IPS-11a (cell line): Measurements from ENCODE around the gene UBA52.
"Not testable (repeated sequence)": the region's sequence is repeated elsewhere in the genome, so short reads cannot be mapped to it uniquely, and the experiment has no call there.

Source experiments
- H3K4me3 ChIP-seq: one replicate; pipeline ENCODE4 v1.5.1; 2013; ENCODE audit warnings: low read depth, low read length, control low read depth

Gene UBA52

DNA sequence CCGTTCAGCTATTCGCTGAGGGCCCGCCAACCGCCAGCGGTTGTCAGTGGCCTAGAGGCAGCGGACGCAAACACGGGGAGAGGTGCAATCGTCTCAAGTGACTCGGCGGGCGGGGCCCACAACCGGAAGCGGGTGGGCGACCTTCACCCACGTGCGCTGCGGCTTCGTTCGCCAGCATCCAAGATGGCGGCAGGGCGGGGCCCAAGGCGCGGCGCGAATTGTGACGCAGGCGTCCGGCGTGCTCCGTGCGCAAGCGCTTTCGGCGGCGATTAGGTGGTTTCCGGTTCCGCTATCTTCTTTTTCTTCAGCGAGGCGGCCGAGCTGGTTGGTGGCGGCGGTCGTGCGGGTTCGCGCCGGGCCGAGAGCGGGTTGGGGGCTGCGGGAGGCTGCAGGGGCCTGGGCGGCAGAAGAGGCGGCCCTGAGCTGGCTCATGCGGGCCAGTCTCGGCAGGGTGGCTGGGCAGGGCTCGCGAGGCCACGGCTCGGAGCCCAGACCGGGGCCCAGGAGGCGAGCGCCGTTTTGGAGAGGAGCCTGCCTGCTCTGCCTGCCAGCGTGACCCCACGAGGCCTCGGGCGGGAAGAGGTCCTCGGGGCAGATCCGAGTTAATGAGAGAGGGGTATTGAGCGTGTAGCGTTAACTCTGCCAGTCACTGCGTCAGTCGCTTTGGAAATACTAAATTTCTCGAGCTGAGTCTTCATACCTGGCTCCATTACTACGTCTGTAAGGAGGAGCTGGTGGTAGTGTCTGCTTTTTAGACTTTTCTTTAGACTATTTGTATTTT, at the start of gene UBA52:
Gene UBA52 (plus strand): TSS at position 294 of the 781 bp plus-strand sequence. CDS start 1,444 bp downstream, outside the sequence.
- peak within 1 kb of the TSS; percentile 100 for H3K4me3 ChIP-seq

DNA sequence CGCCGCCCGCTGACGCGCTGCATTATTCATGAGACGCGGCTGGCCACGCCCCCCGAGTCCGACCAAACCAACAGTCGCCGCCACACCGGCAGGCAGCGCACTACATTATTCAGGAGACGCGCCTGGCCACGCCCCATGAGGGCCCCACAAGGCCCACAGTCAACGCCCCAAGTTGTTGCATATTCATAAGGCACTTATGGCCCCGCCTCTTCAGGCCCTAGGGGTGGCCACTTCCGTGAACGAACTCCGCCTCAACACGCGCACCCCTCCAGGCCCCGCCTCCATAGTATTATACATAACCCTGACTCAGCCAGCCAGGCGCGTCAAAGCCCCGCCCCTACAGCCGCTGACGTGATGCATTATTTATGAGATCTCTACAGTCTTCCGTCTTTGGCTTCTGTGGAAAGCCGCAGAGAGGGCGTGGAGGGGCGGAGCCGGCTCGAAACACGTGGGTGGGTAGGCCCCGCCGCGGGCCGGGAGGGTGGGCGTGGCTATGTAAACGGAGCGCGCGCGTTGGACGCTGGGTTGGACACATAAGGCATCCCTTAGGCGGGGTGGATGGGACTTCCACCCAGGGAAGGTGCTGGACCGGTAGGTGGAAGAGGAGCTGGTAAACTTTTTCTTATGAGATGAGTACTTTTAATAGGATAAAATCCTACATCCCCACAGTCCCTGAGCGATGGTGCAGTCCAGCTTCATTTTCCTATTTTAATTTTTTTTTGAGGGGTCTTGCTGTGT, 49.4 kb upstream of the UBA52 start:
- H3K4me3 ChIP-seq: peak overlapping the region; percentile 95

DNA sequence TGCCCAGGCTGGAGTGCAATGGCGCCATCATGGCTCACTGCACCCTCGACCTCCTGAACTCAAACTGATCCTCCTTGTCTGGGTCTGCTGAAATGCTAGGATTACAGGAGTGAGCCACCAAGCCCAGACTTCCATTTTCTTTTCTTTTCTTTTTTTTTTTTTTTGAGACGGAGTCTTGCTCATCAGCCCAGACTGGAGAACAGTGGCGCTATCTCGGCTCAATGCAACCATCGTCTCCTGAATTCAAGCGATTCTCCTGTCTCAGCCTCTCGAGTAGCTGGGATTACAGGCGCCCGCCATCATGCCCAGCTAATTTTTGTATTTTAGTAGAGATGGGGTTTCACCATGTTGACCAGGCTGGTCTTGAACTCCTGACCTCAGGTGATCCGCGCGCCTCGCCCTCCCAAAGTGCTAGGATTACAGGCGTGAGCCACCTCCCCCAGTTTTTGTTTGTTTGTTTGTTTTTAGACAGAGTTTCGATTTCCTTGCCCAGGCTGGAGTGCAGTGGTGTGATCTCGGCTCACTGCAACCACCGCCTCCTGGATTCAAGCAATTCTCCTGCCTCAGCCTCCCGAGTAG, 48.7 kb upstream of the UBA52 start:
- peak overlapping the region; percentile 17 for H3K4me3 ChIP-seq

DNA sequence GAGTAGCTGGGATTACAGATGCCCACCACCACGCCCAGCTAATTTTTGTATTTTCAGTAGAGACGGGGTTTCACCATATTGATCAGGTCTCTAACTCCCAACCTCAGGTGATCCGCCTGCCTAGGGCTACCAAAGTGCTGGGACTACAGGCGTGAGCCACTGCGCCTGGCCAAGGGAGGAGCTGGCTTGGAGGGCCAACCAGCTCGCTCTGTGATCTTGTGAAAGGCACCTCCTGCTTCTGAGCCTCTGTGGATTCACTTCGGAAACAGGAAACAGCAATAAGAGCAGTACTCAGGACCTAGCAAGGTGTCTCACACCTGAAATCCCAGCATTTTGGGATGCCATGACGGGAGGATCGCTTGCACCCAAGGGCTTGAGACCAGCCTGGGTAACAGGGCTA, 47.8 kb upstream of the UBA52 start:
- no peak overlapping the region for H3K4me3 ChIP-seq

DNA sequence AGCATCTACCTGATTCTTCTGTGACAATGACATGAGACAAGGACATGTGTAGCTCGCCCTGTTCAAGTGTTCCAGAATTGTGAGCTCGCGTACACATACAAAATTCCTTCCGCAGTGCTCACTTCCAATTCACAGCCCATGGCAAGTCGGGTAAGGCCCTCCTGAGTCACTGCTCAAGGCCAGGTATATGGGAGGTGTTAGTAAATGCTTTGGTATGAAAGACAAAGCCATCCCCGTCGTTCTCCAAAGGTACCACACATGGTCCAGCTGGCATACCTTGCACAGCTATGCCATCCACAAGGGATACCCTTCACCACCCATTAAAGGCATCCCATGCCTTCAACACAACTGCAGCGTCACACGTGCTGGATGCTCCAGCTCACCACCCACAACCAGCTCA, 45.3 kb upstream of the UBA52 start:
- H3K4me3 ChIP-seq: no peak overlapping the region

DNA sequence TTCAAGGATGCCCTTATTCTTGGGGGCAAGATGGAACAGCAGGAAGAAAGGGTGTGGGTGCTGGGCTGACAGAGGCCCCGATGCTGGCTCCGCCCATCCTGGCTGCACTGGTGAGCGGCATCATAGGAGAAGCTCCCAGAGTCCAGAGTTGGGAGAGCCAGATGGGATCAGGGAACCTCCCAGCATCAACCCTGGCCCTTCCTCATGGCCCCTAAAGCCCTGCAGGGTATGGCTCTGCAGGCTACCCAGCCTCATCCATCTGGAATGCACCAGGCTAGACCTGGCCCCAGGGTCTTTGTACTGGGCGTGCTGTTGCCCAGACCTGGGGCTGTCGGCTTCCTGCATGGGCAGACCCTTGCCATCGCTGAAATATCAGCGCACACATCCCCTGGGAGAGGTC, 41.9 kb upstream of the UBA52 start:
- H3K4me3 ChIP-seq: no peak overlapping the region

DNA sequence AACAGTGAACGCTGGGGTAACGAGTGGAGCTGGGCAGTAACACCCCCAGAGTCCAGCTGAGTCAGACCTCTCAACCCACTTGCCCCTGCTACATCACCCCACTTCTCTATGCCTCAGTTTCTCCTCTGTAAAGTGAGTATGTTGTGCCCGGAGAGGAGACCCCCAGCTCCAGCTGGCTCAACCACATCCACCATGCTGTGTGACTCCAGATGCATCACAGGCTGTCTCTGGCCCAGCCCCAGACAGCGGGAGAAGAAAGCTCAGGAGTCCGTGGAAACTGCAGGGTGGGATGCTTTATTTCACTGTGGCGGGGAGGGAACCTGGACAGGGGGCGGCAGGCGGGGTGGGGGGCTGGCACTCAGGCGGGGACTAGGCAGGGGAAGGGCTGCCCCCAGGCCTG, 40.2 kb upstream of the UBA52 start:
- no peak overlapping the region for H3K4me3 ChIP-seq

DNA sequence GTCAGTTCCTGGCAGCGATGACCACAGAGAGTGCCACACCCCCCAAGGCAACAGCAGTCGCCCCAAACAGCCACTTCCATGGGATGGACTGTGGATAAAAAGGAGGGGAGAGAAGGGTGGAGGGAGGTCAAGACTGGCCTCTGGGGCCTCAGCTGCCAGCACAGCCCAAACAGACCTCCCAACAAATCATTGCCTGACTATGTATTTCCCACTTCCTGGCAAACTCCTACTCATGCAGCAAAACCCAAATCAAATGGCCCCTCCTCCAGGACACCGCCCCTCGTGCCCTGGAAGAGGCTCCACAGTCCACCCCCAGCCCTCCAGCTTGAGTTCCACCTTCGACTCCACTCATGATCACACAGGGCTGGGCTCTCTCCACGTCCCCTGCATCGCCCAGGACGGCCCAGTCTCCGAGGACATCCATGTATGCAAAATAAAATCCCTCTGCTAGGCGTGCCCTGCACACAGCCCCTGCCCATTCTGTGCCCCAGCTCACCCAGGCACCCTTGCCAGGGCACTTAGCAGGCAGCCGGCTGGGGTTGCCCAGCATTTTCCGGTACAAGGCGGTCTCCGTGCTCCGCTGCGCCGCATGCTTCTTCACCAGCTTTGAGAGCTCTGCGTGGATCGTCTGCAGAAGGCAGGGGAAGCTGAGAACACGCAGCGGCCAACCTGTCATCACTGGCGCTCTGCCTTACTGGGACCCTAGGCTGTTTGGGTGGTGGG, 39.3 kb upstream of the UBA52 start:
- no peak overlapping the region for H3K4me3 ChIP-seq

DNA sequence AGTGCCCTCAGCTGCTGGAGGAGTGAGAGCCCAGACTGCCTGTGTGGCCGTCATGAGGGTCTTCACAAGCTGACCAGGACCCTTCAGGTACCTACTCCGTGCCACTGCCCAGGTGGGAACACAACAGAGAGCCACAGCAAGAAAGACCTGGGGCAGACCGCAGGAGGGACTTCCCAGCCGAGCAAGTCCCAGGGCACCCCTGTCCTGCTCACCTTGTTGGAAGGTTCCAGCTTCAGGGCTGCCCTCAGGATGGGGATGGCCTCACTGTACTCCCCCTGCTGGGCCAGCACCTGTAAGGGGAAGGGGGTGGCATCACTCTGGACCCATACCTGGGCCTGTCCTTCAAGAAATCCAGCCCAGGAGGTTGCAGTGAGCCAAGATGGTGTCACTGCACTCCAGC, 38.6 kb upstream of the UBA52 start:
- H3K4me3 ChIP-seq: no peak overlapping the region

DNA sequence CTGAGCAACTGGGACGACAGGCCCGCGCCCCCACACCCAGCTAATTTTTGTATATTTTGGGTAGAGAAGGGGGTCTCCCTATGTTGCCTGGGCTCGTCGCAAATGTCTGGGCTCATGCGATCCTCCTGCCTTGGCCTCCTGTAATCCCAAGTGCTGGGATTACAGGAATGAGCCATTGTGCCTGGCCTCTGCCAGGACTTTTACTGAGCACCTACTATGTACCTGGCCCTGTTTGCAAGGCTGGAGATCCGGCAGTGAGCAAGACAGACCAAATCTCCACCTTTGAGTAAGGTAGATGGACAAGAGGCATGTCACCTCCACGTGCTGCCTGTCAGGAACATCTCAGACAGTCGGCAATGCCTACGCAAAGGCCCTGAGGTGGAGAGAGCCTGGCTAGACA, 35.2 kb upstream of the UBA52 start:
- H3K4me3 ChIP-seq: no peak overlapping the region

DNA sequence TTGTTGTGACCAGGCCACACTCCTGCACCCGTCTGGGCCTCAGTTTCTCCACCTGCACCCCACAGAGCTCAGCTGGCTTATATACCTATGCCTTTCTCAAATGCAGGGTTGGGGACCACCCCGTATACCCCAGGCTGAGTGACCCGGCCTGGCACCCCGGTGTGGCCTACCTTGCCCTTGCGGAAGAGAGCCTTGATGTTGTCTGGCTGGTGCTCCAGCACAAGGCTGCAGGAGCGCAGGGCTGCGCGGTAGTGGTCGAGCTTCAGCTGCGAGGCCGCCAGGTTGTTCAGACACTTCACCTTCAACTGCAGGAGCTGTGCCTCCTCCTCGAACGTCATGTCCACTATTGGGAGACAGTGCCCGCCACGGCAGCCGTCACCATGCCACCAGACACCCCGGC, 34.2 kb upstream of the UBA52 start:
- no peak overlapping the region for H3K4me3 ChIP-seq

DNA sequence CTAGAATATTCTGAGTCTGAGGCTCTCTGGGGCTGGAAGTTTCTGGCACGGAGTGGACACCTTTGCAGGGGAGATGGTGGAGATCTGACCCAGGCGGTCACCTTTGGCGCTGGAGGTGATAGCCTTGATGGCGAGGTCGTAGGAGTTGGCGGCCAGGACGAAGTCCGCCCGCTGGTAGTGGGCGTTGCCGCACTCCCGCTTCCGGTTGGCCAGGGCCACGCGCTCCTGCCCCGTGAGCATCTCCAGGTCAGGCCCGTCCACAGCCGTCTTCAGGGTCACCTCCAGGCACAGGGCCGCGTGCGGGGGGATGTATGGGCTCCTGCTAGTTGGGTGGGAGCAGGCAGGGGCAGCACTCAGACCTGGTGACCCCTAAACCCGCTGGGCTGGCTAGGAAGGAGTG, 33.5 kb upstream of the UBA52 start:
- H3K4me3 ChIP-seq: no peak overlapping the region

DNA sequence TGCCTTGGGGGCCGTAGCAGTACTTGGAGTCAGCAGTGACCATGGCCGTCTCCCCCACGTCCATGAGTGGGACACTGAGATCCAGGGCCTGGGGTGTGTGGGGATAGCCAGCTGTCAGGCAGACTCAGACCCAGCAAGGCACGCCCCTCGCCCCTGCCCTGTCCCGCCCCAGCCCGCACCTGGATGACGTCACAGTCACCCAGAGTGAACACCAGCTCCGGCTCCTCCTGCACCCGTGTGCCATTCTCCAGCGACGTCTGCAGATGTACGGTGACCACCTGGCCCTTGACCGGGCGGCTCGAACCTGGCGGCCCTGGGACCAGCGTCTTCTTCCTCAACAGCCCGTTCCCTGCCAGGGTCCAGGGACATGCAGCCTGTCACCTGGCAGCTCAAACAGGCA, 32.3 kb upstream of the UBA52 start:
- no peak overlapping the region for H3K4me3 ChIP-seq

DNA sequence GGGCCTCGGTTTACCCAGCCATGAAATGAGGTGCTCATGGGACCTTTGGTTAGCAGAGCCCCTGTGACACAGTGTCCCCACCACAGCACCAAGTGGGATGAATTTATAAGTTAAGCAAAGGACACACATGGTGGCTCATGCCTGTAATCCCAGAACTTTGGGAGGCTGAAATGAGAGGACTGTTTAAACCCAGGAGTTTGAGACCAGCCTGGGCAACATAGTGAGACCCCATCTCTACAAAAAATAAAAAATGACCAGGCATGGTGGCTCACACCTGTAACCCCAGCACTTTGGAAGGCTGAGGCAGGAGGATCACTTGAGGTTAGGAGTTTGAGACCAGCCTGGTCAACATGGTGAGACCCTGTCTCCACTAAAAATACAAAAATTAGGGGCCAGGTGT, 31.5 kb upstream of the UBA52 start:
- not testable (repeated sequence) for H3K4me3 ChIP-seq

DNA sequence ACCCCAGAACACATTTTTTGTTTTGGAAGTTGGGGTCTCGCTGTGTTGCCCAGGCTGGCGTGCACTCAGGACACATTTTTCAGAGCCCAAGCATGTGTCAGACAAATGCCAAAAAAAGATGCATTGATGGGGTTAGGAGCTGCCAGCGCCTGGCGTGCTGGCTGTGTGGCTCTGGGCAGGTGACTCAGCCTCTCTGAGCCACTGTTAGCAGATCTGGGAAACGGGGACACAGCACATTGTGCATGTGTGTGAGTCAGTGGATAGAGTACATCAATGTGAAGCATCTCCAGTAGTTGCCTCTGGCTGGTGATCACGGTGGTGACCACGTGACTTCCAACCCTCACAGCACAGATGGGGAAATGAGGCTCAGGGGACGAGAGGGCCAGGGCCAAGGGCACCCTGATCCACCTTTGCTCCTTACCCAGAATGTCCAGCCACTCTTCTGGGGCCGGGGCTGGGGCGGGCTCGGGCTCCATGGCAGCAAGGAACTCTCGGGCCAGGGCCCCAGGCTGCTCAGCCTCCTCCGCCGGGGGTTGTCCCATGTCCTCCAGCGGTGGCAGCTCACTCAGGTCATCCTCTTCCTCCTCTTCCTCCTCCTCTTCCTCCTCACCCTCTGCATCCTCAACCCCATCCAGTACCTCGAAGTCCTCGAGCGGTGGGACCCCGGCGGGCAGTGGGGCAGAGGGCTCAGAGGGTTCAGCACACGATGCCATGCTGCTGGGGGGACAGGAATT, 30.2 kb upstream of the UBA52 start:
- H3K4me3 ChIP-seq: no peak overlapping the region

DNA sequence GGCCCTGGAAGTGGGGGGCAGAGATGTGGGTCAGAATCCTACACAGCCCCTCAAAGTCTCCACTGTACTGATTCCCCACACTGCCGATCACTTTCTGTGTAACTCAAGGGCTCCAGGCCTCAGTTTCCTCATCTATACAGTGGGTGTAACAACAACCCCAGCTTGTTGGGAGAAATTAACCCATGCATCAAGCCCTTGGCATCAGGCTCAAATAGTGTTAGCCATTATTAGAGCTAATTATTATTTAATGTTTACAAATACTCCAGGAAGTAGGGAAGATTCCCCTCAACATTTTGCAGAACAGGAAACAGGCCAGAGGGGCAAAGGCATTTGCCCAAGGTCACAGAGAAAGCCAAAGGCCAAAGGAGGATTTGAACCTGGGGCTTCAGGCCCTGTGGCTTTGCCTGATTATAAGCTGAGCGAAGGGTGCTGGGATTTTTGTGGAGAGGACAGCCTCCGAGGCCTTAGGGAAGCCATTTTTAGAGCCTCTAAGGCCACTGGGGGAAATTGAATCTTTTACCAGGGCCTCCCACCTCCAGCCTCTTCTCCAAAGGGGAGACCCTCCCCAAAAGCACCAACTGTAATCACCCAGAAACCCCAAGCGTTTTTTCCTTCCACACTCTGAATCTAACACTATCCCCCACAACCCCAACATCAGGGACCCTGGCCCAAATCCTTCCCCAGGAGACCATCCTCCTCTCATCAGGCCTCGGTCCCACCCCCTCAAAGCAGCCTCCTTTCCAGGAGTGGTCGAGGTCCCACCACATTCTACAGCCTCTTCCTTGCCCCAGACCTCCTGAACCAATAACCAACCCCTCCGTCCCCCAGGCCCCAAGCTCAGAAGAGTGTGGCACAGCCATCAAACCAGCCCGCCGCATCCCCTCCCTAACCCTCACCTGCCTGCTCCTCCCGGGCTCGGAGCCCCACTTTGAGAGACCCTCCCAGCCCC, 29.4 kb upstream of the UBA52 start:
- H3K4me3 ChIP-seq: peak overlapping the region; percentile 53

DNA sequence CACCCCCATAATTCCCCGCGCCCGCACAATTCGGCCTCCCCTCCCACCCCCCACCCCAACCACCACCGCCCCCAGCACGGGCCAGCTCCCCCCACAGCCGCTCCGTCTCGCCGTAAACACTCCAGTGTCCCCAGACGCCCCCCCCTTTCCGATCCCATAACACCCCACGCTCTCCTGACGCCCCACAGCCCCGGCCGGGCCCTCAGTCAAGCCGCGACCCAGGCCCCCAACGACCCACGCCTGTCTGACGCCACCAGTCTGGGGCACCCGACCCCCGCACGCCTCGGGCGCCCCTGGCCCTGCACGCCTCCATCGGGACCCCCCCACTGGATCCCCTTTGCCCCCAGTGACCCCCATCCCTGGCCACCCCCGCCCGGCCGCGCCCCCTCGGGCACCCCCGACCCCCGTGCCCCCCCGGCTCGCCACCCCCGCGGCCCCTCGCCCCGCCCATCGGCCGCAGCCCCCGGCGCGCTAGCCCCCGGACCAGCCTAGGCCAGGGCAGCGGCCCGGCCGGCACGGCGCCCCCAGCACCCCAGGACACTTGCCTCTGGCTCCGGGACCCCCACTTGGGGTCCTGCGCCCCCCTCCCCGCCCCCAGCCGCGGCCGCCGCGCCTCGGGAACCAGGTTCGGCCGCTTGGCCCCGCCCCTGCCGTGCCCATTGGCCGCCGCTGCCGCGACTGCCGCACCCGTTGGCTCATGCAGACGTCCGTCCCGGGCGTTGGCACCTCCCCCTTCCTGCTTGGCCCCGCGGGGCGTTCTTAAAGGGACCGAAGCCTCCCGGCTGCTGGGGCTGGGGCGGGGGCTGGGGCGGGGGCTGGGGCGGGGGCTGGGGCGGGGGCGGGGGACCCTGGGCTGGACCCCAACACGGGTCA, 28.5 kb upstream of the UBA52 start, which contains the start of gene FKBP8:
Gene FKBP8 (minus strand): TSS at position 633 of the 873 bp plus-strand sequence. CDS start 1,603 bp downstream, outside the sequence.
- peak within 1 kb of the TSS; percentile 53 for H3K4me3 ChIP-seq

DNA sequence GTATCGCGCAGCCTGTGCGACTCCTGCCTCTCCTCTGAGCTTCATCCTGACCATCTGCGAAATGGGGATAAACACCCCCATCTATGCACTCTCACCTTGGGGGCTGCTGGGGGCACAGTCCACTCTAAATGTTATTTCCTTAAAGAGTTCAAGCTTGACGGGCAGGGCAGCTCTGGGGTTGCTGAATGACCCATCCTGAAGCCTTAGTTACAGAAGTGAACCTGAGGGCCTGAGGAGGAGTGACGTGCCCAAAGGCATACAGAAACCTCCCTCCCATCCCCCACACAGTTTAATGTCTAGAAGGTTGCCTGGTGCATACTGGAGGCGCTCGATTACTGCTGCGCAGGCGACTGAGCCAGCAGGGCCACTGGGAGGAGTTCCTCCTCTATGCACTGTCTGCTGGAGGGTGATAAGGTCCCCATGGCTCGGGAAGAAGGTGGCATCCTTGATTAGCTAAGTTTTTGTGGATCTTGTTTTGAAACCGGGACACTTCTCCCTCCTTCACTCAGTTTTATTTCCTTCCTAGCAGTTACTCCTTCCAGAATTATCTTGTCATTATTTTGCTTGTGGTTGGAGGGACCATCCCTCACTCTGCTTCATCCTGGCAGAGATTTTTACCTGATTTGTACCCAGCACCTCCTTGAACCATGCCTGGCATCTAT, 27.7 kb upstream of the UBA52 start:
- peak overlapping the region; percentile 30 for H3K4me3 ChIP-seq
